ENCODE results near the gene HSPA12B. TPM values are rescaled to one million over a fixed set of nuclear protein-coding genes. Genes with fewer than 3 reads are reported as not detected.
A peak's percentile ranks its signal among the peaks of the same experiment; 100 is the strongest.

HSPA12B gene
- total RNA-seq, 1 donor = not detected

DNA sequence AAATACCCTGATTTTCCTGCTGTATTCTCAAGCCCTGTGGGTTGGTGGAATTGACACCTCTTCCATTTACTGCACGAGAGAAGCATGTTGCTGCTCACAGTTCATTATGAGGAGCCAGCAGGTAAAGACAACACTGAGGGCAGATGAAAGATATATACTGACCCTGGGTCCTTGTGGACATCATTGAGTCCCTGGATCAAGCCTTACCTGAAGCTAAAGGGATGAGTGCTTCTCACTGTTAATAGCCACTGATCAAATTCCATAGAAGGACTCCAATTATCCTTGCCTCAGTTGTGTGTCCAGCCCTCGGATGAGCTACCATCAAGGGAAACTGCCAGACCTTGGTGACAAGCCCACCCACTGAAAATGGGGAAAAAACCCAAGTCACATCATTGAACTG is 12.4 kb upstream of the HSPA12B start:
- no peak for DNase-seq (ENCODE audit: low read depth)
- H3K4me3 ChIP-seq (ENCODE audit: low read depth, low read length) = no peak overlapping the region
- TF ChIP-seq, protein P1, sequence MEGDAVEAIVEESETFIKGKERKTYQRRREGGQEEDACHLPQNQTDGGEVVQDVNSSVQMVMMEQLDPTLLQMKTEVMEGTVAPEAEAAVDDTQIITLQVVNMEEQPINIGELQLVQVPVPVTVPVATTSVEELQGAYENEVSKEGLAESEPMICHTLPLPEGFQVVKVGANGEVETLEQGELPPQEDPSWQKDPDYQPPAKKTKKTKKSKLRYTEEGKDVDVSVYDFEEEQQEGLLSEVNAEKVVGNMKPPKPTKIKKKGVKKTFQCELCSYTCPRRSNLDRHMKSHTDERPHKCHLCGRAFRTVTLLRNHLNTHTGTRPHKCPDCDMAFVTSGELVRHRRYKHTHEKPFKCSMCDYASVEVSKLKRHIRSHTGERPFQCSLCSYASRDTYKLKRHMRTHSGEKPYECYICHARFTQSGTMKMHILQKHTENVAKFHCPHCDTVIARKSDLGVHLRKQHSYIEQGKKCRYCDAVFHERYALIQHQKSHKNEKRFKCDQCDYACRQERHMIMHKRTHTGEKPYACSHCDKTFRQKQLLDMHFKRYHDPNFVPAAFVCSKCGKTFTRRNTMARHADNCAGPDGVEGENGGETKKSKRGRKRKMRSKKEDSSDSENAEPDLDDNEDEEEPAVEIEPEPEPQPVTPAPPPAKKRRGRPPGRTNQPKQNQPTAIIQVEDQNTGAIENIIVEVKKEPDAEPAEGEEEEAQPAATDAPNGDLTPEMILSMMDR (IDR thresholded peaks at IDR 0.05; ENCODE audit: insufficient read depth, low read depth, low read length) = no peak

DNA sequence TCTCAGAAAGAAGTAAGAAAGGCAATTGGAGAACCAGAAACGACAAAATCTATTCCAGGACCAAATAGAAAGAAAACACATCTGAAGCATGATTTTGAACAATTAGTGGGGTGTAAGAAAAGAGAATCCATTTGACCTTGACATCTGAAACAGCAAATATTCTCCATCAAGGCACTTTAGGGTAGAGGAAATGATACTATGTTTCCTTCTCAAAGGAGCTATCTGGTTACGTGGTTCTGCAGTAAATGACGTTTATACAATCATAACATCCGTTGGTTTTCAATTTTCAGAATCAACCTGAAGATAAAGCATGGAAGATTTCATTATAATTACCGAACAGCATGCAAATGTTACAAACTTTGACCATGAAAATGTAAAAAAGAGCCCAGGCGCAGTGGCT is 11.9 kb upstream of the HSPA12B start:
- TF ChIP-seq, protein P1 (IDR thresholded peaks at IDR 0.05; ENCODE audit: insufficient read depth, low read depth, low read length) = no peak
- no peak overlapping the region for H3K4me3 ChIP-seq (ENCODE audit: low read depth, low read length)
- DNase-seq (ENCODE audit: low read depth) = no peak

GRCh38 chr20:3721912-3722311 is 10.6 kb upstream of the HSPA12B start:
- no peak for DNase-seq (ENCODE audit: low read depth)
- TF ChIP-seq, protein P1 (IDR thresholded peaks at IDR 0.05; ENCODE audit: insufficient read depth, low read depth, low read length) = no peak
- H3K4me3 ChIP-seq (ENCODE audit: low read depth, low read length) = no peak overlapping the region

- DNase-seq (ENCODE audit: low read depth) = no peak
- TF ChIP-seq, protein P1 (IDR thresholded peaks at IDR 0.05; ENCODE audit: insufficient read depth, low read depth, low read length) = no peak
- no peak overlapping the region for H3K4me3 ChIP-seq (ENCODE audit: low read depth, low read length)
Observed at GRCh38 chr20:3723284-3723683, 9.2 kb upstream of the HSPA12B start.

GRCh38 chr20:3724356-3724755 is 8.1 kb upstream of the HSPA12B start:
- no peak for DNase-seq (ENCODE audit: low read depth)
- TF ChIP-seq, protein P1 (IDR thresholded peaks at IDR 0.05; ENCODE audit: insufficient read depth, low read depth, low read length) = no peak

GRCh38 chr20:3727401-3728021 is 5.0 kb upstream of the HSPA12B start:
- TF ChIP-seq, protein P1 (IDR thresholded peaks at IDR 0.05; ENCODE audit: insufficient read depth, low read depth, low read length) = peak; percentile 10
- peak; percentile 42 for DNase-seq (ENCODE audit: low read depth)
- peak overlapping the region; percentile 35 for H3K4me3 ChIP-seq (ENCODE audit: low read depth, low read length)

More at GRCh38 chr20:3724356-3724755, 8.1 kb upstream of the HSPA12B start:
- H3K4me3 ChIP-seq (ENCODE audit: low read depth, low read length) = no peak overlapping the region

- DNase-seq (ENCODE audit: low read depth) = no peak
- no peak overlapping the region for H3K4me3 ChIP-seq (ENCODE audit: low read depth, low read length)
- TF ChIP-seq, protein P1 (IDR thresholded peaks at IDR 0.05; ENCODE audit: insufficient read depth, low read depth, low read length) = no peak
Observed at GRCh38 chr20:3728354-3728753, 4.1 kb upstream of the HSPA12B start.
